ENCODE measurements around the gene NUDCD3.

Gene NUDCD3

GRCh38 chr7:44400033-44400511 is 90.4 kb downstream of the NUDCD3 start:
- no peak for DNase-seq (ENCODE audit: low read depth)

DNA sequence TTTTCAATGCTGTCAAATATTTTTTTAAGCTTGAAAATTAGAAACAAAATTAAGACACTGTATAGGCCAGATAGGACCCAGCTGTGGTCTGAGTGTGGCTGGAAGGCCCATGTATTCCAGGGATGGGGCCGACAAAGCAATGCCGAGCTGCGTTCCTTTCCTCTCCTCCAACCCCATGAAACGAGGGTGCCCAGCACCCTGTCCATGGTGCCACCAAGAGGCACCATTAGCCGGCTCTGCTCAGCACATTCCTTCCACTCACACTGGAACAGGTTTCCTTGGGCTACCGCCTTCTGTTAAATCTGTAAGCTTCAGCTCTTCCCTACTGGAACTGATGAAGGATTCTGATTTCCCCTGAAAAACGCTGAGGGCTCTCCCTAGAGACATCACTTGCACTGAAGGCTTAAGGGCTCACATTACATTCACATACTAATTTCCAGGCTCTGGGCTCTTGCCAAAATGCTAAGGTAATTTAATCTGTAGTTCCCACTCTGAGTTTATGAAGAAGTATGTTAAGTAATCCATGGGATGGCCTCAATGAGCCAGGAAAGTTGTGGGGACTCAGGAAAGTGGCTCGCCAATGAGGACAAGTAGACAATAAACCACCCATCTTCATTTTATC is 91.4 kb downstream of the NUDCD3 start:
- DNase-seq (ENCODE audit: low read depth) = no peak

- DNase-seq (ENCODE audit: low read depth) = no peak
These were observed 91.9 kb downstream of the NUDCD3 start for GRCh38 chr7:44398511-44398911.

GRCh38 chr7:44396931-44397545 is 93.4 kb downstream of the NUDCD3 start:
- no peak for DNase-seq (ENCODE audit: low read depth)

DNA sequence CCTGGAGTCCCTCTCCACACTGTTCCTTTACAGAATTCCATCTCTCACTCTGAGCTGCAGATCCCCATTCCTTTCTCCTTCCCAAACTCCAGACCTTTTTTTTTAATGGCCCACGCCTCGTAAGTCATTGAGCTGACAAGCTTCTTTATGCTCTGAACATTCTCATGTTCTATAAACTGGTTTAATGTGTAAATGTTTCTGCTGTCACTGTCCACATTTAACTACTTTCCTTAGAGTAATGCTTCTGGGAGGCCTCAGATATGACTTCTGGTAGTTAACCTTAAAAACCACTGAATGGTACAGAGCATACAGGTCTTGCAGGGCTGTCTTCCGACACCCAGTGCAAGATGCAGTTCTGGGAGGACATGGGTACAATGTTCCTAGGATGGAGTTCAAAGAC is 94.0 kb downstream of the NUDCD3 start:
- DNase-seq (ENCODE audit: low read depth) = no peak

DNA sequence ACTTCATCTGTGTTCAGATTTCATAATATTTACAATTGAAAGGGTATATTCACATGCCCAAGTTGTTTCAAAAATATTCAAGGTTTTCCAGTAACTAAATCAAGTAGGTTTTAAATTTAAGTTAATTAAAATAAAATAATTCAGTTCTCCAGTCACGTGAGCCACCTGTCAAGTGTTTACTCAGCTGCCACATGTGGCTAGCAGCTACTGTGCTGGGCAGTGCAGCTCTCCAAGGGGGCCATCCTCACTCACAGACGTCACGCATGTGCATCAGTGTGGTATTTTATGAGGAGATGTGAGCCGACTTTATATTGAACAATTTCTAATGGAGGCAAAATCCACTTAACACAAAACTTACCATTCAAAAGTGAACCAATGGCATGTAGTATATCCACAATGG is 95.4 kb downstream of the NUDCD3 start:
- DNase-seq (ENCODE audit: low read depth) = no peak

- no peak for DNase-seq (ENCODE audit: low read depth)
These were observed 95.8 kb downstream of the NUDCD3 start for GRCh38 chr7:44394636-44395035.

DNA sequence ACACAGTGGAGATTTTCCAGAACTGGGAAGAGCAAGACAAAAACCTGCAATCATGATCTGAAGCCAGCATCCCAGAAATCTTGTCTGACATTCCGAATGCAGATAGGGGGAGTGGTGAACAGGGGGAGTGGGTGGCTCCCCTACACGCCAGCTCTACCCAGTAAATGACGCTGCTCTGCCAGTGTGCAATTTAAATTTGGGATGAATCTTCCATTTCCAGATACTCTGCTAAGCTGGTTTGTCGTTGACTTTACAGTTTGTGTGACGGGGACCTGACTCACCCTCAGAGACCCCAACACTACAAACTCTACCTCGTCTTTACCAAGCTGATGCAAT is 96.4 kb downstream of the NUDCD3 start:
- DNase-seq (ENCODE audit: low read depth) = no peak

DNA sequence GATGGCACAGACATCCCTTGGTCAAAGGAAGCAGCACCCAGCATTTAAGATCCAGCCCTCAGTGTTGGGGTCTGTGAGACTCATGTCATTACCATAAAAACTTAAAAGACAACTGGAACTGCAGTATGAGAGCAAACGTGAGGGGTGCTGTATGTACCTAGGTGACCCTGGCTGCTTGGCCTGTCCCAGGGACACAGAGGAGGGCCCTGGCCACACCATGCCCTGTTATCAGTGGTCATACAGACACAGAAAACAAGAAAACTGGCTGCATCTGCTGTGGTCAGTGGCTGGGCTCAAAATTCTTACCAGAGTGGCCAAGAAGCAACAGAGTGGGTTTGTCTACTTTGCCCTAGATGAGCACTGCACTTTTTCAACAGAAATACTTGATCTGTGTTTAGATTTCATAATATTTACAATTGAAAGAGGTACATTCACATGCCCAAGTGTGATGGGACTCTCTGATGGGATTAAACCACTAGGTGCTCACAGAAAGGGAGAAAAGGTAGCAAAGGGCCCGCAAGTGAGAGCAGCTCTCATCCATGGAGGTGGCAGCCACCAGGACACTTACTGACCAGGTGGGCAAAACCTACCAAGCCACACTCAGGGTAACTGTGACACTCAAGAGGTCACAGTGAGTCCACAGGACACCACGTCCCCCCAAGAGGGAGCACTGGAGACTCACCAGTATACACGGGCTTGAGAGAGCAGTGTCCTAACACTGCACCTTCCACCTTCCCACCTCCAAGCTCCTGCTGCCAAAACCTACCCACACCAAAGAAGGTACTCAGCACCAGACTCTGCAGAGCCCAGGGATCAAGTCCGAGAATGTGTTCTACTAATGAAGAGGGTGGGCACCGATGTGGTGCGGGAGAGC is 97.0 kb downstream of the NUDCD3 start:
- DNase-seq (ENCODE audit: low read depth) = no peak

DNA sequence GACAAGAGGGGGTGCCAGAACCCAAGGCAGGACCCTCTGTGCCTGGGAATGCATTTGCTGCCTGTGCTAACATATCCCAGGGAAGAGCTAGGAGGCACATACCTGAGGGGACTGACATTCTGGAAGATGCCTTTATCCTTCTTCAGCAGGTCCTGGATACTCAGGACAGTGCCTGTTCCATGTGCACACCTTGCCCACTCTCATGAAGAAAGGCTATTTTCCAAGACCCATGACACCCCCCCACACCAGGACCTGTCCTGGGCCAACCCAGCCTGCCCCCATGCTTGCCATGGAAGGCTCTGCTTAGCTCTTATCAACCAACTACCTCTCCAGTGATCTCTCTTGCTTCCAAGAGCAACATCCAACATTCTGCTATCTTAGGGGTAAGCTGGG is 97.8 kb downstream of the NUDCD3 start:
- DNase-seq (ENCODE audit: low read depth) = no peak

GRCh38 chr7:44391746-44392617 is 98.5 kb downstream of the NUDCD3 start:
- DNase-seq (ENCODE audit: low read depth) = no peak

DNA sequence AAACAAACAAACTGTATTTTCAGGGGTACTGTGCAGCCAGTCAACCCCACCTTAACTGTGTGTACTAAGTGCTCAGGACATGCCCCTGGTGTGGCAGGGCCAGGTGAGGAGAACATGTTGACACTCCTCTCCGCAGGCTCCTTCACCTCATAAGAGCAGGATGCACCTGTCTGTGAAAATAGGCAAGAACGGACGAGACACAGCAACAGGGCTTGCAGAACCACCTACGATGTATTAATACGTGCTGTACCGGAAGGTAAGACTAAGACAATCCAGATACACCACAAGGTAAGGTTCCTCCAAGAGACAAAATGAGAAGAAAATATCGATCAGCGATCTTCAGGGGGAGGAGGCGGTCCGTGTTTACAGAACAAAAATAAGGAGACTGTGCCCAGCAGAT is 99.3 kb downstream of the NUDCD3 start:
- DNase-seq (ENCODE audit: low read depth) = no peak

DNA sequence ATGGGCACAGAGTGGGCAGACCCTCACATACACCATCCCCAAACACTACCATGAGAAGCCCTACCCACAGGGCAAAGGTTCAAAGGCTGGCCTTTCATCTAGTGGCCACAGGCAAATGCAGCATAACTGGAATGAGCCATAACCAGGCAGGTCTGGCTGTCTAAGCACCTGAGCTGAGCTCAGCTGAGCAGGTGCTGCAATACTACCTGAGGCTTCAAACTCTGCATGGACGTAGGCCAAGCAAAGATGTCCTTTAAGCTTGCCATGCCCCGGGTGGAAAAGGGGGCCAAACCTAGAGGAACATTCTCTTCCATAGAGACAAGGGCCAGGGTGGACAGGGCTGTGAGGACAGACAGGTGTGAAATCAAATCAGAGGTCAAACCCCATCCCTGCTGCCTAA is 99.8 kb downstream of the NUDCD3 start:
- no peak for DNase-seq (ENCODE audit: low read depth)

DNA sequence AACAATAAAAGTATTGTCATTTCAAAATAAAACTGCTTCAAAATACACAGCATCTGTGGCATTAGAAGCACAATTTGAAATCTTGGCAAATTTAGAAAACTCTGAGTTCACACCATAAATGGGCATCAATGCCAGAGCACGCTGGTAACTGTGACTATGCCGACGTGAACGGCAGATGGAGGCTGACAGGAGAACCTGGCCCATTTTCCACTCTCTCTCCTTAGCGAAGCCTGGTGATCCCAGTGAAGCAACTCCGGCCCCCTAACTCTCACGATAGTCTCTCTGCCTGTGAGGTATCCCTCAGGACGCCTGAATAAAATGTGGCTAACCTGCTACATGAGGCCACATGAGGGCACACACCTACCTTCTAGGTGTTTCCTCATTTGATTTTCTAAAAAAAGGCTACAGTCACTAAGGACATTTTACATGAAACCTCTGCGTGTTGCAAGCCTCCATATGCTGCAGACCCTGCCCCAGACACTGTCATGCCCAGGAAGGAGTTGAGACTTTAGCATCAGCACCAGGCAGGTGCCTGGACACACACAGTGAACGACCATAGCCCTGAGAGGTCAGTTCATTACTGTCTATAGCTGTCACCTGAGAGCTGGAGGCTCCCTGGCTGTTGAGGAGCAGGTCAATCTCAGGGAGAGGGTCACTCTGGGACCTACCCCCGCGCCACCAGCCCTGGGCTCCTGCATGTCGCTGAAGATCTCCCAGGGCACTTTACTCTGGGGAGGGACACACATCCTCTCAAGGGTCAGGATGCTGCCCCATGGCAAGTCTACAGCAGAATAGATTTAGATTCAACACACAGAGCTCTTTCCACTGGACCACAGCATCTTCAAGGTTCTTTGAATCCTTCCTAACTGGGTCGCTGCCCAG is 102.1 kb downstream of the NUDCD3 start:
- DNase-seq (ENCODE audit: low read depth) = no peak

DNA sequence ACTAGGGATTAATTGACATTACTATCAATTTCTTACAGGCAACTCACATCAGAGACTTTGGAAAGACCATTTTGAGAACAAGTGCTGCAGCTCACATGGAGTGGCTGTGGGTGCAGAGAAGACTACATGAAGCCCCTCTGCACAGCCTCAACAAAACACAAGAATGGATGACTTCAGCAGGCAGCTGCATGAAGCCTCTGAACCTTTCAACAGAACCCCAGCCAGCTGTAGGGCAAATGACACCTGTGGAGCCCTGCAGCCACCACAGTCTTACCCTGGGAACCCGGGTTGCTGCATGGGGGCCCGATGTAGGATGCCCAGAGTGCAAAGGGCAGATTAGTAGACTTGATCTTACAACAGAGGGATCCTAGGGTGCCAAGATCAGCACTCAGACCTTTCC is 103.1 kb downstream of the NUDCD3 start:
- no peak for DNase-seq (ENCODE audit: low read depth)

- no peak for DNase-seq (ENCODE audit: low read depth)
These were observed 104.1 kb downstream of the NUDCD3 start for GRCh38 chr7:44386139-44386913.

DNA sequence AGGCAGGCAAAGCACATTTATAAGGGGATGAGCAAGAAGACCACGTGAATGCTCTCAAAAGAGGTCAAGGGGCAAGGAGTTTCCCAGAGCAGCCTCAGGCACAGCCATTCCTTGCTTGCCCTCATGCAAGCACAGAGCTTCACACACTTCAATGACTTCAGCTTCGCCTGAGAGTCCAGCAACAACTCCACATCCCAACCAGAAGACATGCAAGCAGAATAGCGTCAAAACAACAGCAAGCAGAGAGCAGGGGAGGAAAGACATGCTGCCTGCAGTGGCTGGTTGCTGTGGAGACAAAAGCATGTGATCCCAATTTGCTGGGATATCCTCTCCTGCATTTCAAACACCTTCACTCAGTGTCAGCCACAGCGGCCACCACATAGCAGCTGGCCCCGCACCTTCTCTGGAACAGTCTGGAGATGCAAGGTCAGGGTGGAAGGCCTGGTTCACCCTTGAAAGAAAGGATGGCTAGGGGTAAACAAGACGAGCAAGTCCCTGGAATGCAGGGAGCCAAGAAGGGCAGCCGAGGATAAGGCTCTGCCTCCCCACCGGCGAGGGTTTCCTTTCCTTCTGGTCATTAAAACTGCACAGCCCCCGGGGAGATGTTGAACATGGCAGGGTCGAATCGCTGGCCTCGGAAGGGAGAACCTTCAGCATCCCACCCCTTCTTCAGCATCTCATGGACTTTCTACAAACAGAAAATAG is 104.9 kb downstream of the NUDCD3 start:
- no peak for DNase-seq (ENCODE audit: low read depth)

GRCh38 chr7:44384586-44385433 is 105.6 kb downstream of the NUDCD3 start:
- DNase-seq (ENCODE audit: low read depth) = no peak

DNA sequence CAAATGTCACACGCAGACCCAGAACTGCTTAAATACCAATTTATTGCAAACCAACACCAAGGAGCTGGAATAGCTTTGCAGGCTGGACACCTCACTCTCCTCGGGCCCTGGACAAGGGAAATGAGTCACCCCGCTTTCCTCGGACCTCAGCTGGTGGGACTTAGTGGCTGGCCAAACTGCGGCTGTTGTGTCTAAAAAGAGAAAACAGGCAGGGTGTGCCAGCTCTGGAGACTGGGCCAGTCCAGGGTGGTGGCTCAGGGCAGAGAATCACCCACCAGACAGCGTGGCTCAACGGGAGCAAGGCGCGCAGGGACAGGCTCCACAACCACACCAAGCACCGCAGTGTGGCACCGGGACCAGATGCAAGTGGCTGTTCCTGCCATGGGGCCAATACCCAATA is 106.9 kb downstream of the NUDCD3 start:
- DNase-seq (ENCODE audit: low read depth) = peak; percentile 62
